Epithelial cell of esophagus (primary cell): ENCODE data around the gene SNX33.
"Not testable (repeated sequence)": the region's sequence is repeated elsewhere in the genome, so short reads cannot be mapped to it uniquely, and the experiment has no call there.

ENCODE experiments used
- DNase-seq: peaks from one replicate; pipeline ENCODE4 v3.0.0; 2010; ENCODE audit warnings: low read depth
- H3K4me3 ChIP-seq: 2 replicates; pipeline ENCODE4 v1.5.1; 2011; ENCODE audit warnings: mild to moderate bottlenecking, low read length, control low read depth
- TF ChIP-seq, protein P1 (sequence below): IDR thresholded peaks from 2 replicates; pipeline ENCODE4 v1.5.1; 2011; ENCODE audit warnings: low read depth, mild to moderate bottlenecking, low read length, control low read depth, inconsistent platforms; ENCODE audit not compliant: insufficient read depth; ENCODE audit errors: missing control alignments

SNX33 gene

GRCh38 chr15:75680007-75680789 is 32.5 kb downstream of the SNX33 start:
- no peak overlapping the region for H3K4me3 ChIP-seq
- no peak for DNase-seq
- TF ChIP-seq, protein P1, sequence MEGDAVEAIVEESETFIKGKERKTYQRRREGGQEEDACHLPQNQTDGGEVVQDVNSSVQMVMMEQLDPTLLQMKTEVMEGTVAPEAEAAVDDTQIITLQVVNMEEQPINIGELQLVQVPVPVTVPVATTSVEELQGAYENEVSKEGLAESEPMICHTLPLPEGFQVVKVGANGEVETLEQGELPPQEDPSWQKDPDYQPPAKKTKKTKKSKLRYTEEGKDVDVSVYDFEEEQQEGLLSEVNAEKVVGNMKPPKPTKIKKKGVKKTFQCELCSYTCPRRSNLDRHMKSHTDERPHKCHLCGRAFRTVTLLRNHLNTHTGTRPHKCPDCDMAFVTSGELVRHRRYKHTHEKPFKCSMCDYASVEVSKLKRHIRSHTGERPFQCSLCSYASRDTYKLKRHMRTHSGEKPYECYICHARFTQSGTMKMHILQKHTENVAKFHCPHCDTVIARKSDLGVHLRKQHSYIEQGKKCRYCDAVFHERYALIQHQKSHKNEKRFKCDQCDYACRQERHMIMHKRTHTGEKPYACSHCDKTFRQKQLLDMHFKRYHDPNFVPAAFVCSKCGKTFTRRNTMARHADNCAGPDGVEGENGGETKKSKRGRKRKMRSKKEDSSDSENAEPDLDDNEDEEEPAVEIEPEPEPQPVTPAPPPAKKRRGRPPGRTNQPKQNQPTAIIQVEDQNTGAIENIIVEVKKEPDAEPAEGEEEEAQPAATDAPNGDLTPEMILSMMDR, result no peak

- no peak for DNase-seq
- H3K4me3 ChIP-seq, result no peak overlapping the region
- TF ChIP-seq, protein P1, result no peak
Observed at GRCh38 chr15:75682181-75683135, 34.7 kb downstream of the SNX33 start.

DNA sequence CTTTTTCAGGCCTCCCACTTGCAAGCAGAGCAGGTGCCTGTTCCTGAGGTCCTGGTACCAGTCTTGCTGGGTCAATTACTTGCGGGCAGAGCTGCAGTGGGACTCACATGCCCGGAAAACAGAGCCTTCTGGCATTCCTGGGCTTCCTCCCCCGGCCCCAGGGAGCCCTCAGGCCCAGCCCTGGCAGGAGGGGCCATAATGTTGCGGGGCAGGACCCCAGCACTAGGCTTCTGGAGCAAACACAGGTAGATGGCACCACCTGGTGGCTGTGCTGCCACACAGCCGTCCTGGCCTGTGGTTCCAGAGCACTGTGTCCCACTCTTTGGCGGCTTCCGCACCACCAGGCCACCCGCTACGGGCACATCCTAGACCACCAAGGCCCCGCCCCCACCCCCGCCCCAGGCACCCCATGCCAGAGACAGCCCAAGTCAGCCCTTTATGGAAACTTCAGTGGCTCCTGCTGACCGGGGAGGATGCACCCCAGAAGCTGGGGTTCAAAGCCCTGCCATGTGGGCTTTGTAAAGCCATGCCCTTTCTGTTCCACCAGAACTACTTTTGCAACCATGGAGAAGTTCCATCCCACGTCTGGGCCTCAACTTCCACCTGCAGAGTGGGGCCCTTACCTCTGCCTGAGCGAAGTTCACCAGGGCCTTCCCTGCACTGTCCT is 36.1 kb downstream of the SNX33 start:
- TF ChIP-seq, protein P1, result peak; percentile 69
- DNase-seq, result peak; percentile 38
- H3K4me3 ChIP-seq, result not testable (repeated sequence)

DNA sequence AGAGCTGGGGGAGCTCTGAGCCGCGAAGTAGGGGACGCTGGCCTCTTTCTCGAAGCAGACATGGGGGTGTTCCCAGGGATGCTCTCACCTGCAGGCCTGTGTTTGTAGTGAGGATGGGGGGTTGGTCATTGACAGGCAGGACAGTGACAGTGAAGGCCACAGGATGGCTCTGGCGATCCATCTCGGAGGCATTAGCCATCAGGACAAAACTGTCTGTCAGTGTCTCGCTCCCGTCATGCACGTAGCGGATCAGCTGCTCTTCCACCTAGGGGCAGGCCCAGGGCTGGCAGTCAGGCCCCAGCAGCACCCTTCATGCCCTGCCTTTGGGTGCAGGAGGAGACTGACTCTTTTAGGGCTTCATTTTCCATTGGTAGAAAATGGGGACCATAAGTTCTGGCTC is 36.9 kb downstream of the SNX33 start:
- no peak for DNase-seq
- no peak overlapping the region for H3K4me3 ChIP-seq
- TF ChIP-seq, protein P1, result no peak

DNA sequence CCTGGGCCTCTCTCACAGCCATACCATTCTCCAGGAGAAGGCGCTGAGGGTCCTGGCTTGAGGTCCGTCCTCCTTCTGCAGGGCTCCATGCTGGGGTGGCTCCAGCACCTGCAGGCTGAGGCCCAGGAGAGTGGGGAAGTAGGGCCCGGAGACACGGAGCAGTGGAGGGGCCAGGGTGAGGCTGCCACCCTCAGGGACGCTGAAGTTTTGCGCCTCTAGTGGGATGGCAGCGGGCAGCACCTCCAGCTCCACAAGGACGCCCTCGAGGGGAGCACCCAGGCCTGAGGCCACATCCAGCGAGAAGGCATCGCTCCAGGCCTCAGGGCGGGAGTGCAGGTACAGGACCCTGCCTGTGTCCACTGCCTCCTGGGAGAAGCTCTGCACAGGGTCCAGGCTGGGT is 37.5 kb downstream of the SNX33 start:
- H3K4me3 ChIP-seq, result no peak overlapping the region
- no peak for DNase-seq
- TF ChIP-seq, protein P1, result no peak

DNA sequence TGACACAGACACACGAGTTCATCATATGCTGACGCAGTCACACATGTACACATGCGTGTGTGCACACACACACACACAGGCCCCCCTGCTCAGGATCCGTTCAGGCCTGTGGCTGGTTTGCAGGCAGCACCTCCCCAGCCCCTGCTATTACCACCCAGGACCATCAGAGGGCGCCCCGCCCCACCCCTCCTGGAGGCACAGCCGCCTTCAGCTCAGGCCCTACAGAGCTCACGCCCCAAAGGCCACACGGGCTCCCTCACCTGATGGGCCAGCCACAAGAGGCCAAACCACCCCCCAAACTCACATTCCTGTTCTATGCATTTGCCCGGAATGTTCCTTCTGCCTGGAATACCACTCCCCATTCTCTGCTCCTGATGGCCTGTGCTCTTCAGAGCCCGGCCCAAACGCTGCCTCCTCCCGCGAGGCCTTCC is 38.5 kb downstream of the SNX33 start:
- H3K4me3 ChIP-seq, result not testable (repeated sequence)
- TF ChIP-seq, protein P1, result peak; percentile 67
- DNase-seq, result peak; percentile 62
